Endothelial cell (in vitro differentiated cells): ENCODE data around the gene ZFR2. TPM values are rescaled to one million over a fixed set of nuclear protein-coding genes. Genes with fewer than 3 reads are reported as not detected.
A peak's percentile ranks its signal among the peaks of the same experiment; 100 is the strongest.

Experiments
- DNase-seq: peaks from one replicate; pipeline ENCODE4 v3.0.0; 2021; ENCODE audit warnings: low spot score
- H3K27ac Mint-ChIP-seq: one replicate; pipeline ENCODE4 v1.8.0; 2021; ENCODE audit warnings: mixed read lengths, inconsistent platforms; ENCODE audit not compliant: unreplicated experiment
- H3K27me3 Mint-ChIP-seq: one replicate; pipeline ENCODE4 v1.8.0; 2021; ENCODE audit warnings: mild to moderate bottlenecking, moderate library complexity, mixed read lengths, inconsistent platforms; ENCODE audit not compliant: unreplicated experiment
- H3K36me3 Mint-ChIP-seq: one replicate; pipeline ENCODE4 v1.8.0; 2021; ENCODE audit warnings: mild to moderate bottlenecking, low read depth, mixed read lengths, inconsistent platforms; ENCODE audit not compliant: unreplicated experiment
- H3K4me1 Mint-ChIP-seq: one replicate; pipeline ENCODE4 v1.8.0; 2021; ENCODE audit warnings: mild to moderate bottlenecking, mixed read lengths, inconsistent platforms; ENCODE audit not compliant: unreplicated experiment
- H3K4me3 Mint-ChIP-seq: one replicate; pipeline ENCODE4 v1.8.0; 2021; ENCODE audit warnings: mild to moderate bottlenecking, mixed read lengths, inconsistent platforms; ENCODE audit not compliant: unreplicated experiment
- H3K9me3 Mint-ChIP-seq: one replicate; pipeline ENCODE4 v1.8.0; 2021; ENCODE audit warnings: mixed read lengths, inconsistent platforms; ENCODE audit not compliant: unreplicated experiment
- CTCF ChIP-seq: fragments of 200-600 bp; sonication (generic); IDR thresholded peaks from one replicate; pipeline ENCODE4 v1.5.0; 2021; ENCODE audit warnings: antibody characterized with exemption; ENCODE audit not compliant: unreplicated experiment
- total RNA-seq: library from RNA; stranded (reverse); fragmentation: NEBNext Ultra II Directional; extraction: Animal tissue kit (Norgen Biotek cat#: 25700); gene quantifications from one replicate; pipeline ENCODE4 v1.2.1, GENCODE V29; 2021; ENCODE audit not compliant: unreplicated experiment

ZFR2 gene
- total RNA-seq, 1 donor from 2014 or later, result 1.8 TPM

- no peak overlapping the region for H3K4me3 Mint-ChIP-seq
- no peak for TF ChIP-seq CTCF
- DNase-seq, result no peak
- H3K9me3 Mint-ChIP-seq, result no peaks in the 10 kb centered on the region
- no peak overlapping the region for H3K27ac Mint-ChIP-seq
- H3K36me3 Mint-ChIP-seq, result peaks cover 5% of the 10 kb centered on the region
- H3K4me1 Mint-ChIP-seq, result no peaks in the 10 kb centered on the region
- peaks cover 10% of the 10 kb centered on the region for H3K27me3 Mint-ChIP-seq
These were observed 94.9 kb downstream of the ZFR2 start for GRCh38 chr19:3773814-3774515.

- Mint-ChIP-seq H3K4me1 (no peaks in the 10 kb centered on the region), H3K9me3 (no peaks in the 10 kb centered on the region), H3K4me3 (peak within 1 kb of the TSS; percentile 14), H3K27me3 (peaks cover 12% of the 10 kb centered on the region), H3K27ac (no peak within 1 kb of the TSS), H3K36me3 (peaks cover 7% of the 10 kb centered on the region)
- no peak for TF ChIP-seq CTCF
- no peak for DNase-seq
These were observed 96.9 kb downstream of the ZFR2 start, which contains the start of gene RAX2 for GRCh38 chr19:3771906-3772455. Gene RAX2 (minus strand): TSS chr19:3772228. CDS start chr19:3771742, 486 bp downstream.

- no peaks in the 10 kb centered on the region for H3K9me3 Mint-ChIP-seq
- no peaks in the 10 kb centered on the region for H3K4me1 Mint-ChIP-seq
- H3K27me3 Mint-ChIP-seq, result peaks cover 14% of the 10 kb centered on the region
- H3K27ac Mint-ChIP-seq, result no peak overlapping the region
- peaks cover 8% of the 10 kb centered on the region for H3K36me3 Mint-ChIP-seq
- peak overlapping the region; percentile 14 for H3K4me3 Mint-ChIP-seq
- DNase-seq, result no peak
- TF ChIP-seq CTCF, result no peak
These were observed 97.6 kb downstream of the ZFR2 start for GRCh38 chr19:3771000-3771905.

GRCh38 chr19:3770136-3770999 is 98.5 kb downstream of the ZFR2 start:
- H3K27ac Mint-ChIP-seq, result no peak overlapping the region
- DNase-seq, result no peak
- no peak for TF ChIP-seq CTCF
- H3K27me3 Mint-ChIP-seq, result peaks cover 14% of the 10 kb centered on the region
- H3K36me3 Mint-ChIP-seq, result peaks cover 8% of the 10 kb centered on the region
- H3K4me3 Mint-ChIP-seq, result no peak overlapping the region
- no peaks in the 10 kb centered on the region for H3K4me1 Mint-ChIP-seq
- no peaks in the 10 kb centered on the region for H3K9me3 Mint-ChIP-seq
